WTC11 (cell line): ENCODE results near the gene AKAP6. TPM values are rescaled to one million over a fixed set of nuclear protein-coding genes. Genes with fewer than 3 reads are reported as not detected.

ENCODE experiments used
- ATAC-seq: fragments of 200-7000 bp; cut with Tn5 transposase; 2 replicates; pipeline ENCODE4 v1.10.0; 2021; ENCODE audit warnings: mild to moderate bottlenecking, moderate library complexity
- CTCF ChIA-PET: fragments of 300-600 bp; sonication (Branson Sonifier 250); formaldehyde crosslinking; loops from one replicate; lab custom pipeline; 2021; ENCODE audit warnings: antibody characterized with exemption; lab: Charles Lee
- POLR2A ChIA-PET: fragments of 350-600 bp; sonication (Branson Sonifier 250); formaldehyde crosslinking; loops from one replicate; lab custom pipeline; 2021; ENCODE audit warnings: antibody characterized with exemption; lab: Charles Lee
- DNase-seq: peaks from one replicate; pipeline ENCODE4 v3.0.0; 2021; ENCODE audit warnings: low spot score
- H3K27ac Mint-ChIP-seq: 2 replicates; pipeline ENCODE4 v1.8.0; 2021; ENCODE audit warnings: mixed read lengths
- H3K27me3 Mint-ChIP-seq: 2 replicates; pipeline ENCODE4 v1.8.0; 2021; ENCODE audit warnings: low read depth, mild to moderate bottlenecking, moderate library complexity, mixed read lengths
- H3K36me3 Mint-ChIP-seq: 2 replicates; pipeline ENCODE4 v1.8.0; 2021; ENCODE audit warnings: mixed read lengths
- H3K4me1 Mint-ChIP-seq: 2 replicates; pipeline ENCODE4 v1.8.0; 2022; ENCODE audit warnings: mixed read lengths
- H3K4me3 Mint-ChIP-seq: 2 replicates; pipeline ENCODE4 v1.8.0; 2021; ENCODE audit warnings: mild to moderate bottlenecking, moderate library complexity, mixed read lengths
- H3K9me3 Mint-ChIP-seq: 2 replicates; pipeline ENCODE4 v1.8.0; 2021; ENCODE audit warnings: mixed read lengths
- AFF4 ChIP-seq: sonication (generic); formaldehyde crosslinking; IDR thresholded peaks from 2 replicates; pipeline ENCODE4 v1.8.1; 2023; ENCODE audit warnings: mild to moderate bottlenecking, missing genetic modification reagents, borderline replicate concordance
- ARID4B ChIP-seq: sonication (generic); formaldehyde crosslinking; IDR thresholded peaks from 2 replicates; pipeline ENCODE4 v1.8.0; 2023; ENCODE audit warnings: missing genetic modification reagents, mild to moderate bottlenecking, borderline replicate concordance
- ATF2 ChIP-seq: sonication (generic); formaldehyde crosslinking; IDR thresholded peaks from 2 replicates; pipeline ENCODE4 v1.8.1; 2022; ENCODE audit warnings: low read depth, missing genetic modification reagents, borderline replicate concordance
- CDX4 ChIP-seq: fragments of 250-450 bp; sonication (Bioruptor Pico); IDR thresholded peaks from 2 replicates; pipeline ENCODE4 v1.9.0; 2021; ENCODE audit warnings: moderate library complexity, mild to moderate bottlenecking, inconsistent platforms, borderline replicate concordance
- CREB1 ChIP-seq: sonication (generic); formaldehyde crosslinking; IDR thresholded peaks from 2 replicates; pipeline ENCODE4 v1.8.0; 2023; ENCODE audit warnings: mild to moderate bottlenecking, missing genetic modification reagents
- E2F5 ChIP-seq: sonication (generic); formaldehyde crosslinking; IDR thresholded peaks from 2 replicates; pipeline ENCODE4 v1.8.1; 2022; ENCODE audit warnings: mild to moderate bottlenecking, moderate library complexity, missing genetic modification reagents
- FOXJ3 ChIP-seq: sonication (generic); formaldehyde crosslinking; IDR thresholded peaks from 2 replicates; pipeline ENCODE4 v1.9.0; 2021; ENCODE audit warnings: missing genetic modification reagents, mild to moderate bottlenecking, borderline replicate concordance
- FOXK1 ChIP-seq: sonication (generic); formaldehyde crosslinking; IDR thresholded peaks from 2 replicates; pipeline ENCODE4 v1.8.0; 2022; ENCODE audit warnings: mild to moderate bottlenecking, moderate library complexity, missing genetic modification reagents
- HMGXB4 ChIP-seq: sonication (generic); formaldehyde crosslinking; IDR thresholded peaks from 2 replicates; pipeline ENCODE4 v1.8.1; 2023; ENCODE audit warnings: mild to moderate bottlenecking, moderate library complexity, missing genetic modification reagents
- IRF1 ChIP-seq: sonication (generic); formaldehyde crosslinking; IDR thresholded peaks from 2 replicates; pipeline ENCODE4 v1.8.0; 2023; ENCODE audit warnings: missing genetic modification reagents
- NR1H2 ChIP-seq: sonication (generic); formaldehyde crosslinking; IDR thresholded peaks from 2 replicates; pipeline ENCODE4 v1.9.0; 2021; ENCODE audit warnings: mild to moderate bottlenecking, moderate library complexity, missing genetic modification reagents
- NR2C2 ChIP-seq: sonication (generic); formaldehyde crosslinking; IDR thresholded peaks from 2 replicates; pipeline ENCODE4 v1.8.0; 2022; ENCODE audit warnings: mild to moderate bottlenecking, missing genetic modification reagents
- PREB ChIP-seq: sonication (generic); formaldehyde crosslinking; IDR thresholded peaks from 2 replicates; pipeline ENCODE4 v1.8.1; 2022; ENCODE audit warnings: mild to moderate bottlenecking, missing genetic modification reagents, moderate library complexity, borderline replicate concordance
- PRRX2 ChIP-seq: fragments of 250-450 bp; sonication (Bioruptor Pico); IDR thresholded peaks from 2 replicates; pipeline ENCODE4 v1.8.0; 2021; ENCODE audit warnings: mild to moderate bottlenecking
- ZMAT4 ChIP-seq: fragments of 250-450 bp; sonication (Bioruptor Pico); IDR thresholded peaks from 2 replicates; pipeline ENCODE4 v1.9.0; 2021; ENCODE audit warnings: mild to moderate bottlenecking
- ZNF232 ChIP-seq: sonication (generic); formaldehyde crosslinking; IDR thresholded peaks from 2 replicates; pipeline ENCODE4 v1.8.0; 2022; ENCODE audit warnings: mild to moderate bottlenecking, missing genetic modification reagents
- total RNA-seq: library from RNA; stranded (reverse); gene quantifications from 3 replicates; pipeline ENCODE4 v1.2.3, GENCODE V29; 2021

Gene AKAP6
- total RNA-seq, 1 experiment from 2014 or later = 0.63 TPM

GRCh38 chr14:32601069-32601468 lies 272.0 kb downstream of the AKAP6 start:
- ChIA-PET CTCF (no interaction called here), POLR2A (no interaction called here)
- no peak for DNase-seq
- Mint-ChIP-seq H3K27me3 (no peaks in the 10 kb centered on the region), H3K27ac (no peak overlapping the region), H3K36me3 (no peaks in the 10 kb centered on the region), H3K9me3 (no peaks in the 10 kb centered on the region), H3K4me3 (no peak overlapping the region), H3K4me1 (peaks cover 2% of the 10 kb centered on the region)
- no peak for ATAC-seq
- TF ChIP-seq IRF1 (CRISPR knock-in tag) (no peak), HMGXB4 (no peak), NR1H2 (CRISPR knock-in tag) (no peak), NR2C2 (no peak), ZNF232 (CRISPR knock-in tag) (no peak), PREB (no peak)

- Mint-ChIP-seq H3K27ac (no peak overlapping the region), H3K9me3 (no peaks in the 10 kb centered on the region), H3K36me3 (no peaks in the 10 kb centered on the region), H3K4me3 (no peak overlapping the region), H3K4me1 (peaks cover 2% of the 10 kb centered on the region), H3K27me3 (no peaks in the 10 kb centered on the region)
- TF ChIP-seq ZMAT4 (CRISPR knock-in tag) (no peak), FOXK1 (CRISPR knock-in tag) (no peak), CDX4 (no peak)
- POLR2A ChIA-PET = interaction anchor here (0.6 kb wide), 1 partner anchor 389 kb away, joined by 3 read pairs; no protein-coding TSS in a partner anchor
- CTCF ChIA-PET = interaction anchor here (0.7 kb wide), 1 partner anchor 13 kb away, joined by 3 read pairs; no protein-coding TSS in a partner anchor
- DNase-seq (no peak), ATAC-seq (no peak)
Observed at GRCh38 chr14:32601906-32602305, 272.8 kb downstream of the AKAP6 start.

GRCh38 chr14:32602699-32603098 lies 273.6 kb downstream of the AKAP6 start:
- Mint-ChIP-seq H3K4me1 (peaks cover 2% of the 10 kb centered on the region), H3K9me3 (no peaks in the 10 kb centered on the region), H3K36me3 (no peaks in the 10 kb centered on the region), H3K27me3 (no peaks in the 10 kb centered on the region), H3K27ac (no peak overlapping the region), H3K4me3 (no peak overlapping the region)
- POLR2A ChIA-PET = interaction anchor here (0.6 kb wide), 1 partner anchor 682 kb away, joined by 3 read pairs; no protein-coding TSS in a partner anchor
- no peak for DNase-seq
- CTCF ChIA-PET = interaction anchor here (0.6 kb wide), 1 partner anchor 106 kb away, joined by 3 read pairs; no protein-coding TSS in a partner anchor
- no peak for ATAC-seq
- TF ChIP-seq PRRX2 (CRISPR knock-in tag) (no peak), E2F5 (no peak), CREB1 (CRISPR knock-in tag) (no peak), FOXJ3 (CRISPR knock-in tag) (no peak), ARID4B (CRISPR knock-in tag) (no peak), AFF4 (CRISPR knock-in tag) (no peak), ATF2 (CRISPR knock-in tag) (no peak)
